Activated CD8-positive, alpha-beta memory T cell treated with anti-CD3 and anti-CD28 coated beads for 36 hours (primary cell): Measurements from ENCODE around the gene SLC39A3. TPM values are rescaled to one million over a fixed set of nuclear protein-coding genes. Genes with fewer than 3 reads are reported as not detected.

Experiments
- CTCF ChIA-PET: fragments of 350-600 bp; sonication (Branson Sonifier 250); formaldehyde crosslinking; loops from one replicate; lab custom pipeline; 2021; ENCODE audit warnings: antibody characterized with exemption; lab: Charles Lee
- POLR2A ChIA-PET: fragments of 350-600 bp; sonication (Branson Sonifier 250); formaldehyde crosslinking; loops from one replicate; lab custom pipeline; 2021; ENCODE audit warnings: antibody characterized with exemption; lab: Charles Lee
- total RNA-seq, 2 experiments: library from RNA; stranded (reverse); gene quantifications; one replicate each; pipeline ENCODE4 v1.2.3, GENCODE V29; 2021

Gene SLC39A3
- total RNA-seq, 2 experiments from 2014 or later, result 50.8 to 57.4 TPM

GRCh38 chr19:2728783-2729387 lies 10.9 kb downstream of the SLC39A3 start:
- ChIA-PET CTCF (interaction anchor here (0.6 to 1.3 kb wide), 2 partner anchors 81 to 573 kb away, joined by 3 read pairs; no protein-coding TSS in a partner anchor), POLR2A (no interaction called here)

GRCh38 chr19:2727640-2727944 lies 12.2 kb downstream of the SLC39A3 start:
- CTCF ChIA-PET, result no interaction called here
- POLR2A ChIA-PET, result no interaction called here

GRCh38 chr19:2726904-2727639 lies 12.7 kb downstream of the SLC39A3 start:
- POLR2A ChIA-PET, result no interaction called here
- CTCF ChIA-PET, result interaction anchor here (1.3 kb wide), 1 partner anchor 79 kb away, joined by 5 read pairs; no protein-coding TSS in a partner anchor

GRCh38 chr19:2726160-2726855 lies 13.5 kb downstream of the SLC39A3 start:
- ChIA-PET POLR2A (interaction anchor here (0.7 kb wide), 1 partner anchor 72 kb away, joined by 3 read pairs; no protein-coding TSS in a partner anchor), CTCF (interaction anchor here (0.6 to 1.3 kb wide), 2 partner anchors 78 to 198 kb away, joined by 4 to 5 read pairs; no protein-coding TSS in a partner anchor)

- POLR2A ChIA-PET, result interaction anchor here (0.5 kb wide), 1 partner anchor 356 kb away, joined by 3 read pairs; no protein-coding TSS in a partner anchor
- CTCF ChIA-PET, result interaction anchor here (1.2 kb wide), 1 partner anchor 25 kb away, joined by 3 read pairs; no protein-coding TSS in a partner anchor
Measured at GRCh38 chr19:2724148-2724557, 15.7 kb downstream of the SLC39A3 start.

GRCh38 chr19:2723747-2724146 lies 16.1 kb downstream of the SLC39A3 start:
- POLR2A ChIA-PET, result interaction anchor here (0.5 kb wide), 1 partner anchor 355 kb away, joined by 3 read pairs; no protein-coding TSS in a partner anchor
- CTCF ChIA-PET, result no interaction called here

GRCh38 chr19:2723345-2723715 lies 16.5 kb downstream of the SLC39A3 start:
- ChIA-PET POLR2A (no interaction called here), CTCF (no interaction called here)

GRCh38 chr19:2722541-2723344 lies 17.1 kb downstream of the SLC39A3 start:
- ChIA-PET CTCF (no interaction called here), POLR2A (no interaction called here)

GRCh38 chr19:2721570-2722540 lies 18.0 kb downstream of the SLC39A3 start:
- POLR2A ChIA-PET, result interaction anchor here (0.5 kb wide), 2 partner anchors 16 to 307 kb away, joined by 3 to 5 read pairs; no protein-coding TSS in a partner anchor
- CTCF ChIA-PET, result no interaction called here

GRCh38 chr19:2720777-2721569 lies 18.8 kb downstream of the SLC39A3 start, which contains the start of gene DIRAS1:
TSS of gene DIRAS1 (minus strand) at chr19:2721372. CDS start at chr19:2717806, 3,566 bp downstream.
- CTCF ChIA-PET, result no interaction called here
- POLR2A ChIA-PET, result no interaction called here

GRCh38 chr19:2719920-2720776 lies 19.7 kb downstream of the SLC39A3 start:
- POLR2A ChIA-PET, result no interaction called here
- CTCF ChIA-PET, result no interaction called here

- POLR2A ChIA-PET, result no interaction called here
Measured at GRCh38 chr19:2719232-2719735, 20.5 kb downstream of the SLC39A3 start.

GRCh38 chr19:2717638-2718541 lies 21.9 kb downstream of the SLC39A3 start:
- CTCF ChIA-PET, result interaction anchor here (0.8 kb wide), 1 partner anchor 160 kb away, joined by 4 read pairs; no protein-coding TSS in a partner anchor
- POLR2A ChIA-PET, result no interaction called here

More at GRCh38 chr19:2719232-2719735, 20.5 kb downstream of the SLC39A3 start:
- CTCF ChIA-PET, result no interaction called here

GRCh38 chr19:2716722-2717637 lies 22.8 kb downstream of the SLC39A3 start:
- POLR2A ChIA-PET, result no interaction called here
- CTCF ChIA-PET, result interaction anchor here (0.8 kb wide), 1 partner anchor 159 kb away, joined by 4 read pairs; no protein-coding TSS in a partner anchor
